Thoracic aorta (tissue), 2 donors: ENCODE measurements around the gene PIN4. TPM values are rescaled to one million over a fixed set of nuclear protein-coding genes. Genes with fewer than 3 reads are reported as not detected.
"Not testable (repeated sequence)": the region's sequence is repeated elsewhere in the genome, so short reads cannot be mapped to it uniquely, and the experiment has no call there.

ENCODE experiments used
- ATAC-seq: fragments of 150-250 bp; one replicate; pipeline ENCODE4 v1.8.0; 2017; ENCODE audit warnings: low read depth; ENCODE audit not compliant: insufficient number of reproducible peaks, low FRiP score
- DNase-seq: peaks from one replicate; pipeline ENCODE4 v3.0.0-alpha.2; 2020; ENCODE audit warnings: low spot score
- H3K27ac ChIP-seq, 2 donors: fragments of 200-600 bp; sonication (generic); 1 replicate in 1 of 2; 2 replicates in 1 of 2; pipeline ENCODE4 v1.5.1; 2016; ENCODE audit warnings: mild to moderate bottlenecking in 2 of 2, moderate library complexity in 2 of 2
- H3K27me3 ChIP-seq: fragments of 200-600 bp; sonication (generic); replicated peaks from 2 replicates; pipeline ENCODE4 v1.6.0; 2016; ENCODE audit warnings: mild to moderate bottlenecking; ENCODE audit not compliant: insufficient read depth
- H3K36me3 ChIP-seq: fragments of 200-600 bp; sonication (generic); one replicate; pipeline ENCODE4 v1.5.1; 2016
- H3K4me1 ChIP-seq, 2 donors: fragments of 200-600 bp; sonication (generic); 1 replicate in 1 of 2; 2 replicates in 1 of 2; pipeline versions ENCODE4 v1.5.1 to v1.6.0; 2016; ENCODE audit warnings: low read depth in 2 of 2, mild to moderate bottlenecking in 1 of 2; ENCODE audit not compliant: control insufficient read depth in 1 of 2
- H3K4me3 ChIP-seq: fragments of 200-600 bp; sonication (generic); 2 replicates; pipeline ENCODE4 v1.5.1; 2016; ENCODE audit warnings: mild to moderate bottlenecking
- H3K9me3 ChIP-seq: fragments of 200-600 bp; sonication (generic); 2 replicates; pipeline ENCODE4 v1.5.1; 2016
- total RNA-seq, 2 donors: library from RNA; depleted of rRNA; stranded (reverse); fragments of >200 nt; gene quantifications; one replicate each; pipeline versions ENCODE4 v1.1.0 to v1.2.3, GENCODE V29; 2016
- TF ChIP-seq, protein P1 (sequence below): fragments of 200-600 bp; sonication (generic); IDR thresholded peaks from one replicate; pipeline ENCODE4 v1.5.1; 2019; ENCODE audit warnings: antibody characterized with exemption

Gene PIN4
- total RNA-seq, 2 donors from 2014 or later = 3.9 to 5.6 TPM

DNA sequence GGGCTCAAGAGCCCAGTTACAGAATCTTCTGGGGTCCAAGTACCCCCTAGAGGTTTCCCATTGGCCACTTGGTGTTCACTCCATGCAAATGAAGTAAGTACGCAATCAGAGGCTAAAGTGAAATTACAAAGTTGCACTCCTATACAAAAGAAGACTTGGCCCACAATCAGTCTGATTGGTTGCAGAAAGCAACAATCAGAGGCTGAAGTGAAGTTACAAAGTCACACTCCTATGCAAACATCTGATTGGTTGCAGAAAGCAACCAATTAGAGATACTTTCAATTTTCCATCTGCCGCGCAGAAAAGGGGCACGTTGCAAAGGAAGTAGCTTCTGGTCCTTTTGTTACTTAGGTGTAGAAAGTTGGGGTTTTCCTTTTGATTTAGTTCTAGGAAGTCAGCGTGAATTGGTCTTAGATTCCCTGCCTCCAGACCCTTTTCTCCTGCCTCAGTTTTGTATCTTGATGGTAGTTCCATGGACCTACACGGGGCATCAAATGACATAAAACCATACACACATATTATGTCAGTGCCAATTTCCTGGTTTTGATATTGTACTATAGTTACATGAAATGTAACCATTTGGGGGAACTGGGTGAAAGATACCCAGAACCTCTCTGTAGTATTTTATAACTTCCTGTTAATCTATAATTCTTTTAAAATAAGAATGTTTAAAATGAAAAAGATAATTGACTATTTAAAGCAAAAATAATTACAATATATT is 12.4 kb upstream of the PIN4 start:
- TF ChIP-seq, protein P1, sequence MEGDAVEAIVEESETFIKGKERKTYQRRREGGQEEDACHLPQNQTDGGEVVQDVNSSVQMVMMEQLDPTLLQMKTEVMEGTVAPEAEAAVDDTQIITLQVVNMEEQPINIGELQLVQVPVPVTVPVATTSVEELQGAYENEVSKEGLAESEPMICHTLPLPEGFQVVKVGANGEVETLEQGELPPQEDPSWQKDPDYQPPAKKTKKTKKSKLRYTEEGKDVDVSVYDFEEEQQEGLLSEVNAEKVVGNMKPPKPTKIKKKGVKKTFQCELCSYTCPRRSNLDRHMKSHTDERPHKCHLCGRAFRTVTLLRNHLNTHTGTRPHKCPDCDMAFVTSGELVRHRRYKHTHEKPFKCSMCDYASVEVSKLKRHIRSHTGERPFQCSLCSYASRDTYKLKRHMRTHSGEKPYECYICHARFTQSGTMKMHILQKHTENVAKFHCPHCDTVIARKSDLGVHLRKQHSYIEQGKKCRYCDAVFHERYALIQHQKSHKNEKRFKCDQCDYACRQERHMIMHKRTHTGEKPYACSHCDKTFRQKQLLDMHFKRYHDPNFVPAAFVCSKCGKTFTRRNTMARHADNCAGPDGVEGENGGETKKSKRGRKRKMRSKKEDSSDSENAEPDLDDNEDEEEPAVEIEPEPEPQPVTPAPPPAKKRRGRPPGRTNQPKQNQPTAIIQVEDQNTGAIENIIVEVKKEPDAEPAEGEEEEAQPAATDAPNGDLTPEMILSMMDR = no peak
- no peak for ATAC-seq
- H3K9me3 ChIP-seq = no peaks in the 10 kb centered on the region
- H3K36me3 ChIP-seq = no peaks in the 10 kb centered on the region
- no peak overlapping the region for H3K27ac ChIP-seq
- H3K4me1 ChIP-seq = no peaks in the 10 kb centered on the region
- no peaks in the 10 kb centered on the region for H3K27me3 ChIP-seq
- DNase-seq = no peak
- peak overlapping the region; percentile 47 for H3K4me3 ChIP-seq

DNA sequence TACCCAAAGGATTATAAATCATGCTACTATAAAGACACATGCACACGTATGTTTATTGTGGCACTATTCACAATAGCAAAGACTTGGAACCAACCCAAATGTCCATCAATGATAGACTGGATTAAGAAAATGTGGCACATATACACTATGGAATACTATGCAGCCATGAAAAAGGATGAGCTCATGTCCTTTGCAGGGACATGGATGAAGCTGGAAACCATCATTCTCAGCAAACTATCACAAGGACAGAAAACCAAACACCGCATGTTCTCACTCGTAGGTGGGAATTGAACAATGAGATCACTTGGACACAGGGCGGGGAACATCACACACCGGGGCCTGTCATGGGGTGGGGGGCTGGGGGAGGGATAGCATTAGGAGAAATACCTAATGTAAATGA is 5.3 kb upstream of the PIN4 start:
- not testable (repeated sequence) for H3K27me3 ChIP-seq, ATAC-seq, DNase-seq, H3K4me3 ChIP-seq, H3K36me3 ChIP-seq, H3K27ac ChIP-seq, H3K4me1 ChIP-seq, H3K9me3 ChIP-seq

DNA sequence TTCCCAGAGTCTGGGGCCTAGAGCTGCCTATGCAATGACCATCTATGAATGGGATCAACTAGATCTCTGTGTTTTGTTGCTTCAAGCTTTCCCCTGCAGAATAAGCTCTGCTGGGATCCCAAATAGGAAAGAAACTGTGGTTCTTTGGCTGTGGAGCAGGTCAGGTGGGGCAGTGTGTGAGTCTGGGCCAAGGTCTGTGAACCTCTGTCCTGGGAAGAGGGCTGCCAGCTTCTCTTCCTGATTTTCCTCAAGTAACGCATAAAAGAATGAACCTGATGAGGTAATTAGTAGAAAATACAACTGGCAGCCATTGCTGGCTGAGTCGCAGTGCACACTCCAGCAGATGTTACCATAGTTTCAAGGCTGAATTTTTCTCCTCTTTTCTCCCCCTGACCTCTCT is 4.6 kb upstream of the PIN4 start:
- H3K9me3 ChIP-seq = no peaks in the 10 kb centered on the region
- ATAC-seq = no peak
- no peak overlapping the region for H3K4me3 ChIP-seq
- no peak for DNase-seq
- no peaks in the 10 kb centered on the region for H3K27me3 ChIP-seq
- TF ChIP-seq, protein P1 = no peak
- H3K27ac ChIP-seq = no peak overlapping the region
- H3K36me3 ChIP-seq = no peaks in the 10 kb centered on the region
- H3K4me1 ChIP-seq = no peaks in the 10 kb centered on the region

DNA sequence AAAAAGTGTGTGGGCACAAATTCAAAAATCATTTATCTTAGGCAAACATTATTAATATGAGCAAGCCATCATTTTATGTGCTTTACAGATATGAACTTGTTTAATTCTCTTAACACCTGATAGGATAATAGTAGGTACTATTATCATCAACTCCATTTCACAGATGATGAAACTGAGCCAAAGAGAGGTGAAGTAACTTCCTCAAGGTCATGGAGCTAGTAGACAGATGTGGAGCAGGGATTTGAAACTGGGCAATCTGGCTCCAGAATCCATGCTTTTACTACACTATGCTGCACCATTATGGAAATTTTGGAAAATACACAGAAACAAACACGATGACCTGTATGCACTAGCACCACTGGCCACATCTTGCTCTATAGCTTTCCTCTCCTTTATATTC is 1.0 kb upstream of the PIN4 start:
- peak overlapping the region in 1 of 2 donors; percentile 71 for H3K27ac ChIP-seq

DNA sequence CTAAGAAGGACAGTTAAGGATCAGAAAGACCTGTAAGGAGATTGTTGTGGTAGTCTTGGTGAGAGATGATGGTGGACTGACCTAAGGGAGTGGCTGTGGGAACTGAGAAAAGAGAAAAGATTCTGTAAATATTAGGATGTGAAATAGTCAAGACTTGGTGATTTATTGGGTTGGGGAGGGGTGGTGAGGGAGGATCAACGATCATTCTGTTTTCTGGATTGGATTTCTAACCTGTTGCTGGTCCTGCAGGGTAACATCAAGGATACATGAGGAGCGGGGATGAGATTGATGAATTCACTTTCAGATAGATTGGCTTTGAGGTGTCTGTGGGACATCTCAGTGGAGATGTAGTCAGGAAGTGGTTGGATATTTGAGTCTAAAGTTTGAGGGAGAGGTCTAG is 1.4 kb downstream of the PIN4 start:
- H3K27me3 ChIP-seq = no peaks in the 10 kb centered on the region
- H3K9me3 ChIP-seq = no peaks in the 10 kb centered on the region
- TF ChIP-seq, protein P1 = no peak
- no peak overlapping the region for H3K27ac ChIP-seq
- no peaks in the 10 kb centered on the region for H3K36me3 ChIP-seq
- DNase-seq (no peak), ATAC-seq (no peak)
- no peak overlapping the region for H3K4me3 ChIP-seq
- H3K4me1 ChIP-seq = peaks cover 4 to 14% of the 10 kb centered on the region in 2 donors

More for the DNA sequence above, 1.0 kb upstream of the PIN4 start:
- ATAC-seq (no peak), DNase-seq (no peak)
- peak overlapping the region; percentile 75 for H3K4me3 ChIP-seq
- H3K27me3 ChIP-seq = no peaks in the 10 kb centered on the region
- no peaks in the 10 kb centered on the region for H3K36me3 ChIP-seq
- H3K9me3 ChIP-seq = no peaks in the 10 kb centered on the region
- peaks cover 4 to 14% of the 10 kb centered on the region in 2 donors for H3K4me1 ChIP-seq
- TF ChIP-seq, protein P1 = no peak
